Activated gamma-delta T cell (primary cell): ENCODE results near the gene DIPK1C.

Experiments
- DNase-seq: peaks from one replicate; lab custom pipeline; 2025; lab: John Stamatoyannopoulos, UW

The DIPK1C gene

GRCh38 chr18:74389171-74389927 lies 67.8 kb downstream of the DIPK1C start:
- no peak for DNase-seq

GRCh38 chr18:74388227-74388626 lies 68.9 kb downstream of the DIPK1C start:
- DNase-seq: no peak

- DNase-seq: no peak
Observed at GRCh38 chr18:74387383-74387782, 69.7 kb downstream of the DIPK1C start.
